Measurements from ENCODE around the gene NYAP2. TPM values are rescaled to one million over a fixed set of nuclear protein-coding genes. Genes with fewer than 3 reads are reported as not detected.

The NYAP2 gene
- total and polyA plus RNA-seq, 2 donors (not counting 1 experiment from before 2014, with no cell fraction given) = not detected

GRCh38 chr2:225630824-225631533 lies 231.5 kb downstream of the NYAP2 start:
- DNase-seq (ENCODE audit: low read depth in 2 of 2) = no peak
- Histone ChIP-seq H3K79me2 (ENCODE audit: control insufficient read depth, insufficient read depth, low read length) (no peaks in the 10 kb centered on the region), H3K4me3 (replicated peaks in 1 of 4; ENCODE audit: control extremely low read depth in 1 of 4, insufficient read depth in 1 of 4, low read depth in 3 of 4, low read length in 4 of 4) (no peak overlapping the region), H3K27ac (ENCODE audit: insufficient read depth, low read length) (no peak overlapping the region), H3K27me3 (ENCODE audit: control insufficient read depth, insufficient read depth, low read length) (peaks cover 2% of the 10 kb centered on the region), H3K4me2 (ENCODE audit: extremely low read depth, insufficient read depth, low read length) (no peak overlapping the region), H3K9ac (ENCODE audit: insufficient read depth, low read length) (no peak overlapping the region), H4K20me1 (ENCODE audit: control insufficient read depth, extremely low read depth, insufficient read depth, low read length) (no peaks in the 10 kb centered on the region), H2AFZ (ENCODE audit: low read length) (no peak overlapping the region), H3K9me3 (ENCODE audit: control insufficient read depth, insufficient read depth, low read depth, low read length) (no peaks in the 10 kb centered on the region), H3K4me1 (ENCODE audit: control insufficient read depth, extremely low read depth, insufficient read depth, low read length) (no peaks in the 10 kb centered on the region), H3K36me3 (ENCODE audit: control insufficient read depth, insufficient read depth, low read length) (no peaks in the 10 kb centered on the region)
- no peak for TF ChIP-seq EZH2 (IDR thresholded peaks at IDR 0.05; ENCODE audit: low read length, missing control alignments)
- TF ChIP-seq, protein P1, sequence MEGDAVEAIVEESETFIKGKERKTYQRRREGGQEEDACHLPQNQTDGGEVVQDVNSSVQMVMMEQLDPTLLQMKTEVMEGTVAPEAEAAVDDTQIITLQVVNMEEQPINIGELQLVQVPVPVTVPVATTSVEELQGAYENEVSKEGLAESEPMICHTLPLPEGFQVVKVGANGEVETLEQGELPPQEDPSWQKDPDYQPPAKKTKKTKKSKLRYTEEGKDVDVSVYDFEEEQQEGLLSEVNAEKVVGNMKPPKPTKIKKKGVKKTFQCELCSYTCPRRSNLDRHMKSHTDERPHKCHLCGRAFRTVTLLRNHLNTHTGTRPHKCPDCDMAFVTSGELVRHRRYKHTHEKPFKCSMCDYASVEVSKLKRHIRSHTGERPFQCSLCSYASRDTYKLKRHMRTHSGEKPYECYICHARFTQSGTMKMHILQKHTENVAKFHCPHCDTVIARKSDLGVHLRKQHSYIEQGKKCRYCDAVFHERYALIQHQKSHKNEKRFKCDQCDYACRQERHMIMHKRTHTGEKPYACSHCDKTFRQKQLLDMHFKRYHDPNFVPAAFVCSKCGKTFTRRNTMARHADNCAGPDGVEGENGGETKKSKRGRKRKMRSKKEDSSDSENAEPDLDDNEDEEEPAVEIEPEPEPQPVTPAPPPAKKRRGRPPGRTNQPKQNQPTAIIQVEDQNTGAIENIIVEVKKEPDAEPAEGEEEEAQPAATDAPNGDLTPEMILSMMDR (conservative IDR thresholded peaks at IDR 0.05 in 1 of 2, IDR thresholded peaks at IDR 0.05 in 1 of 2; ENCODE audit: low read depth in 1 of 2, low read length in 2 of 2) = no peak

DNA sequence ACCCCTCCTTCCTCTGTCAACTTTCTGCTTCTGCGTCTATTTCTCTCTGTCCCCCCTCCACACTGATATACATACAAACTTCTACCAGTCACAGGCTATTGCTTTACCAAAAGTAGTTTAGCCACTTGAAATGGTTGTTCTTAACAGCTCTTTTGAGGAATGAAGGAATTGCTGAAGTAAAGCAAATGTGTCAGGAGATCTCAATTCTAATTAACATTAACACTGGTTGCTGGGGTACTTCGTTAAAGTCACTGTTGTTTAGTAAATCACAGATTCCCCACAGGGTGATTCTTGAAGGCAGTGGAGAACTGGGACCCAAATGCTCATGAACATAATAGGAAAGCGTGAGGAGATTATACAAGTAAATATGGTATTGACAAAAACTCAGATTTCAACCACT lies 232.8 kb downstream of the NYAP2 start:
- Histone ChIP-seq H3K27me3 (ENCODE audit: control insufficient read depth, insufficient read depth, low read length) (peaks cover 2% of the 10 kb centered on the region), H3K4me2 (ENCODE audit: extremely low read depth, insufficient read depth, low read length) (no peak overlapping the region), H3K9me3 (ENCODE audit: control insufficient read depth, insufficient read depth, low read depth, low read length) (no peaks in the 10 kb centered on the region), H2AFZ (ENCODE audit: low read length) (no peak overlapping the region), H3K9ac (ENCODE audit: insufficient read depth, low read length) (no peak overlapping the region), H4K20me1 (ENCODE audit: control insufficient read depth, extremely low read depth, insufficient read depth, low read length) (no peaks in the 10 kb centered on the region), H3K79me2 (ENCODE audit: control insufficient read depth, insufficient read depth, low read length) (no peaks in the 10 kb centered on the region), H3K4me3 (replicated peaks in 1 of 4; ENCODE audit: control extremely low read depth in 1 of 4, insufficient read depth in 1 of 4, low read depth in 3 of 4, low read length in 4 of 4) (no peak overlapping the region), H3K4me1 (ENCODE audit: control insufficient read depth, extremely low read depth, insufficient read depth, low read length) (no peaks in the 10 kb centered on the region), H3K27ac (ENCODE audit: insufficient read depth, low read length) (no peak overlapping the region), H3K36me3 (ENCODE audit: control insufficient read depth, insufficient read depth, low read length) (no peaks in the 10 kb centered on the region)
- TF ChIP-seq, protein P1 (conservative IDR thresholded peaks at IDR 0.05 in 1 of 2, IDR thresholded peaks at IDR 0.05 in 1 of 2; ENCODE audit: low read depth in 1 of 2, low read length in 2 of 2) = no peak
- TF ChIP-seq EZH2 (IDR thresholded peaks at IDR 0.05; ENCODE audit: low read length, missing control alignments) = no peak
- no peak for DNase-seq (ENCODE audit: low read depth in 2 of 2)

DNA sequence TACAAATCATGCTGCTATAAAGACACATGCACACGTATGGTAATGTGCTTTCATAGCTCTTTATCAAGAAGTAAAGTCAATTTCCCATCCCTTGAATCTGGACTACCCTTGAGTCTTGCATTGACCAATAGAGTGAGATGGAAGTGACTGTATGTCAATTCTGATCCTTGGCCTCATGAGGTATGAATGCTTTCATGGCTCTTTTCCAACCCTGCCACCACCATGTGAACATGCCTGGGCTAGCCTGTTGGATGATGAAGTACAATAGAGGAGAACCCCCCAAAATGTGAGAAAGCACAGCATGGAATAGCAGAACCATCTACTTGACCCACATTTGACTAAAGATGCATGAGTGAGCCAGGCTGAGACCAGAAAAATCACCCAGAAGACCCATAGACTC lies 237.0 kb downstream of the NYAP2 start:
- no peaks in the 10 kb centered on the region for H3K79me2 ChIP-seq (ENCODE audit: control insufficient read depth, insufficient read depth, low read length)
- TF ChIP-seq, protein P1 (conservative IDR thresholded peaks at IDR 0.05 in 1 of 2, IDR thresholded peaks at IDR 0.05 in 1 of 2; ENCODE audit: low read depth in 1 of 2, low read length in 2 of 2) = no peak
- TF ChIP-seq EZH2 (IDR thresholded peaks at IDR 0.05; ENCODE audit: low read length, missing control alignments) = no peak
- no peak for DNase-seq (ENCODE audit: low read depth in 2 of 2)
- no peaks in the 10 kb centered on the region for H3K9me3 ChIP-seq (ENCODE audit: control insufficient read depth, insufficient read depth, low read depth, low read length)
- peaks cover 1% of the 10 kb centered on the region for H4K20me1 ChIP-seq (ENCODE audit: control insufficient read depth, extremely low read depth, insufficient read depth, low read length)
- H3K9ac ChIP-seq (ENCODE audit: insufficient read depth, low read length) = no peak overlapping the region
- H3K4me2 ChIP-seq (ENCODE audit: extremely low read depth, insufficient read depth, low read length) = no peak overlapping the region
- no peak overlapping the region for H3K4me3 ChIP-seq (replicated peaks in 1 of 4; ENCODE audit: control extremely low read depth in 1 of 4, insufficient read depth in 1 of 4, low read depth in 3 of 4, low read length in 4 of 4)
- peaks cover 2% of the 10 kb centered on the region for H3K27me3 ChIP-seq (ENCODE audit: control insufficient read depth, insufficient read depth, low read length)
- no peak overlapping the region for H3K27ac ChIP-seq (ENCODE audit: insufficient read depth, low read length)
- H3K4me1 ChIP-seq (ENCODE audit: control insufficient read depth, extremely low read depth, insufficient read depth, low read length) = no peaks in the 10 kb centered on the region
- no peak overlapping the region for H2AFZ ChIP-seq (ENCODE audit: low read length)
- H3K36me3 ChIP-seq (ENCODE audit: control insufficient read depth, insufficient read depth, low read length) = no peaks in the 10 kb centered on the region
